ENCODE results near the gene ANKRD11. TPM values are rescaled to one million over a fixed set of nuclear protein-coding genes. Genes with fewer than 3 reads are reported as not detected.
A peak's percentile ranks its signal among the peaks of the same experiment; 100 is the strongest.

ANKRD11 gene
- total RNA-seq, 4 donors from 2014 or later: 67.0 to 107 (median 88.9) TPM

DNA sequence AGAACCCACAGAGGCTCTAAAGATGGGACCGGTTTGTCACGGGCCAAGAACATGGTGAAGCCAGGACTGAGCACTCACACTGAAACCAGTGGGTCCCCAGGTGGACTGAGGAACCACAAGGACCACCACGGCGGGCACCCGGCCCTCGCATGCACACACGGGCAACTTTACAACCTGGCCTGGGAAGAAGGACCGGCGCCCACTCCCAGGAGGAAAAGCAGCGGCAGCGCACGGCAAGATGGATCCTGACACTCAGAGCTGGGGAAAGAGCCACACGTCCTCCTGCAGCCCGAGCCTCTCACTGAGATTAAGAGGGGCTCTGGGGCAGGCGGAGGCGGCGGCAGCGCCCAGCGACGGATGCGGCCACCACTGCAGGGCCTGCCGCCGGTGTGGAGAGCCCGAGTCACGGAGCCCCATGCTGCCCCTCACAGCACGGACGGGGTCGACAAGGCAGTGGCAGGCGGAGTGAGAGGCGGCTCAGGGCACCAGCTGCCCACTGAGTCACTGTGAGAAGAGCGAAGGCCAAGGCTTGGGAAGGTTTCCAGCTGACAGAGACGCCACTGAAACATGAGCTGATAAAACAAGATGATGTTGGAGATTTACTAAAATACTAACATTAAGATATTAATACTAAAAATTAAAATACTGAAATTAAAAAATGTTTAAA, 118.3 kb downstream of the ANKRD11 start:
- Histone ChIP-seq H3K4me3 (no peak overlapping the region), H3K4me1 (peaks cover 0 to 78% (median 29%) of the 10 kb centered on the region in 3 donors), H3K36me3 (peaks cover 0 to 11% of the 10 kb centered on the region in 2 donors), H3K9me3 (peaks cover 0 to 9% (median 0%) of the 10 kb centered on the region in 3 donors), H3K27ac (no peak overlapping the region), H3K27me3 (no peaks in the 10 kb centered on the region)
- 78% methylated on average over 4 of the region's 32 CpGs; no CpG with 5 or more reads in 1 of the 2 donors for WGBS, 2 donors (ENCODE audit: low coverage in 1 of 2)
- ATAC-seq: no peak
- TF ChIP-seq EP300 (IDR thresholded peaks at IDR 0.05): no peak
- TF ChIP-seq POLR2AphosphoS5 (IDR thresholded peaks at IDR 0.05): no peak
- TF ChIP-seq, protein P1, sequence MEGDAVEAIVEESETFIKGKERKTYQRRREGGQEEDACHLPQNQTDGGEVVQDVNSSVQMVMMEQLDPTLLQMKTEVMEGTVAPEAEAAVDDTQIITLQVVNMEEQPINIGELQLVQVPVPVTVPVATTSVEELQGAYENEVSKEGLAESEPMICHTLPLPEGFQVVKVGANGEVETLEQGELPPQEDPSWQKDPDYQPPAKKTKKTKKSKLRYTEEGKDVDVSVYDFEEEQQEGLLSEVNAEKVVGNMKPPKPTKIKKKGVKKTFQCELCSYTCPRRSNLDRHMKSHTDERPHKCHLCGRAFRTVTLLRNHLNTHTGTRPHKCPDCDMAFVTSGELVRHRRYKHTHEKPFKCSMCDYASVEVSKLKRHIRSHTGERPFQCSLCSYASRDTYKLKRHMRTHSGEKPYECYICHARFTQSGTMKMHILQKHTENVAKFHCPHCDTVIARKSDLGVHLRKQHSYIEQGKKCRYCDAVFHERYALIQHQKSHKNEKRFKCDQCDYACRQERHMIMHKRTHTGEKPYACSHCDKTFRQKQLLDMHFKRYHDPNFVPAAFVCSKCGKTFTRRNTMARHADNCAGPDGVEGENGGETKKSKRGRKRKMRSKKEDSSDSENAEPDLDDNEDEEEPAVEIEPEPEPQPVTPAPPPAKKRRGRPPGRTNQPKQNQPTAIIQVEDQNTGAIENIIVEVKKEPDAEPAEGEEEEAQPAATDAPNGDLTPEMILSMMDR (IDR thresholded peaks at IDR 0.05): no peak
- TF ChIP-seq POLR2A (IDR thresholded peaks at IDR 0.05): no peak

DNA sequence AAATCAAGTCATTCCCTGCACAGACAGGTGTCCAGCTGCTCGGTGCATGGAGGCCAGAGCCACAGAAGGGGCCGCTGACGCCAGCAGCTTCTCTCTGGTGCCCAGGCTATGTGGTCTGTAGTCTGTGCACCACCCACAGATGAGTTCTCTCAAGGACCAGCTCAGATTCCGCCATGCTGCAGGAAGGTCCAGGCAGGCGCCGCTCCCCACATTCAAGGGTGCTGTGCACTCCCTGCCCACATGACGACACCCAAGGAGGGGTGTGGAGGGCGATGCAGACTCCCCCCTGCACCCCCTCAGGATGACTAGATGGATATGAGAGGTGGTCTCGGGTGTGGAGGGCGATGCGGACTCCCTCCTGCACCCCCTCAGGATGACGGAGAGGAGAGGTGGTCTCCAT, 119.0 kb downstream of the ANKRD11 start:
- Histone ChIP-seq H3K27me3 (no peaks in the 10 kb centered on the region), H3K27ac (no peak overlapping the region), H3K36me3 (peaks cover 0 to 11% of the 10 kb centered on the region in 2 donors), H3K9me3 (peaks cover 0 to 6% (median 0%) of the 10 kb centered on the region in 3 donors), H3K4me3 (no peak overlapping the region), H3K4me1 (peaks cover 0 to 79% (median 30%) of the 10 kb centered on the region in 3 donors)
- no peak for ATAC-seq
- WGBS, 2 donors (ENCODE audit: low coverage in 1 of 2): 83 to 93% methylated on average over 1 to 3 of the region's 12 CpGs
- TF ChIP-seq POLR2A (IDR thresholded peaks at IDR 0.05): no peak
- no peak for TF ChIP-seq EP300 (IDR thresholded peaks at IDR 0.05)
- TF ChIP-seq POLR2AphosphoS5 (IDR thresholded peaks at IDR 0.05): no peak
- TF ChIP-seq, protein P1 (IDR thresholded peaks at IDR 0.05): no peak

DNA sequence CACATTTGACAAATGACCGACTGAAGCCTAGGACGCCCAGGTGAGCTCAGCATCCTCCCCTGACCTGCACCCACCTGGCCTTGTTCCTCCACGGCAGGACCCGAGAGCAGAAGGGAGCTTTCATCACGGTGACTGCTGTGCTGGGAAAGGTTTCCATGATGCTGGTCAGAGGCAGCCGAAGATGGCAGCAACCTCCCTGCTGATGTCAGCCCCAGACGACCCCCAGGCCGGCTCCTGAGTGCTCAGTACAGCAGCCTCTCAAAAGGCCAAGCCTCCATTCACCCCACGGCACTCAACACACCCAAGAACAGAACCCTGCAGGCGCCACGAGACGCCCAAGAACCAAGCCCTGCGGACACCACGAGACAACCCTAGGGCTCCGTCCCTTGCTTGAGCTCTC, 119.8 kb downstream of the ANKRD11 start:
- WGBS, 2 donors (ENCODE audit: low coverage in 1 of 2): 100% methylated on average over 2 of the region's 15 CpGs; no CpG with 5 or more reads in 1 of the 2 donors
- TF ChIP-seq POLR2A (IDR thresholded peaks at IDR 0.05): no peak
- TF ChIP-seq POLR2AphosphoS5 (IDR thresholded peaks at IDR 0.05): no peak
- TF ChIP-seq, protein P1 (IDR thresholded peaks at IDR 0.05): no peak
- no peak for TF ChIP-seq EP300 (IDR thresholded peaks at IDR 0.05)

DNA sequence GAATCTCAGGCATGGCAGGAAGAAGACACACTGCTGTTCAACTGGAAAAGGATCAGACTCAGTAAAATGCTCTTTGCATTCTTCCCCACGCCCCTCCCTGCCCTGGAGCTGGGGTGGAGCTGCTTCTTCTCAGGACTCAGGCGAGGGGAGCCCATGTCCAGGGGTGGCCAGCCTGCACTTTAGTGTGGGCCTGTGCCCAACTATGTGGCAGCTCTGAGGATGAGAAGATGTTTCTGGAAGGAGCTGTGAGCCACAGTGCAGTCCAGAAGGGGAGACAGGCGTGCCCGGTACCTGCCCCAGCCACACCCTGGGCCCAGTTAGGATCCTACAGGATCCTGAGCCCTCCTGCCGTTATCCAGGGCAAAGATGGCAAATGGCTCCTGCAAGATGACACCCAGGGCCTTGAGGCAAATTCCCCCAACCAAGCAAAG, 120.3 kb downstream of the ANKRD11 start:
- H3K27me3 ChIP-seq: no peaks in the 10 kb centered on the region
- WGBS, 2 donors (ENCODE audit: low coverage in 1 of 2): no CpG with 5 or more reads among the region's 5 CpGs
- no peak overlapping the region for H3K4me3 ChIP-seq
- peak overlapping the region in 1 of 4 donors; percentile 45 for H3K27ac ChIP-seq
- H3K36me3 ChIP-seq: peaks cover 0 to 11% of the 10 kb centered on the region in 2 donors
- no peak for TF ChIP-seq POLR2A (IDR thresholded peaks at IDR 0.05)
- no peak for TF ChIP-seq POLR2AphosphoS5 (IDR thresholded peaks at IDR 0.05)
- TF ChIP-seq EP300 (IDR thresholded peaks at IDR 0.05): no peak
- TF ChIP-seq, protein P1 (IDR thresholded peaks at IDR 0.05): no peak
- peaks cover 0 to 87% (median 35%) of the 10 kb centered on the region in 3 donors for H3K4me1 ChIP-seq
- H3K9me3 ChIP-seq: no peaks in the 10 kb centered on the region
- peak; percentile 31 for ATAC-seq

More for the DNA sequence above, 119.8 kb downstream of the ANKRD11 start:
- peak overlapping the region in 1 of 4 donors; percentile 45 for H3K27ac ChIP-seq
- peaks cover 0 to 11% of the 10 kb centered on the region in 2 donors for H3K36me3 ChIP-seq
- no peaks in the 10 kb centered on the region for H3K27me3 ChIP-seq
- no peaks in the 10 kb centered on the region for H3K9me3 ChIP-seq
- peaks cover 0 to 82% (median 30%) of the 10 kb centered on the region in 3 donors for H3K4me1 ChIP-seq
- no peak overlapping the region for H3K4me3 ChIP-seq
- no peak for ATAC-seq
